Stimulated activated CD4-positive, alpha-beta T cell treated with anti-CD3 and anti-CD28 coated beads, Interleukin-4, amount 100 ng/mL, for 48 hours (primary cell): ENCODE data around the gene SLC26A8.
"Not testable (repeated sequence)": the region's sequence is repeated elsewhere in the genome, so short reads cannot be mapped to it uniquely, and the experiment has no call there.

Experiments used
- DNase-seq, 2 donors: peaks; one replicate each; pipeline ENCODE4 v3.0.0-alpha.2; 2020; ENCODE audit warnings: low read depth in 2 of 2

Gene SLC26A8

GRCh38 chr6:36015666-36016065 is 8.8 kb downstream of the SLC26A8 start:
- DNase-seq: no peak

GRCh38 chr6:36000451-36000850 is 24.0 kb downstream of the SLC26A8 start:
- no peak for DNase-seq

GRCh38 chr6:35993150-35993549 is 31.3 kb downstream of the SLC26A8 start:
- no peak for DNase-seq

DNA sequence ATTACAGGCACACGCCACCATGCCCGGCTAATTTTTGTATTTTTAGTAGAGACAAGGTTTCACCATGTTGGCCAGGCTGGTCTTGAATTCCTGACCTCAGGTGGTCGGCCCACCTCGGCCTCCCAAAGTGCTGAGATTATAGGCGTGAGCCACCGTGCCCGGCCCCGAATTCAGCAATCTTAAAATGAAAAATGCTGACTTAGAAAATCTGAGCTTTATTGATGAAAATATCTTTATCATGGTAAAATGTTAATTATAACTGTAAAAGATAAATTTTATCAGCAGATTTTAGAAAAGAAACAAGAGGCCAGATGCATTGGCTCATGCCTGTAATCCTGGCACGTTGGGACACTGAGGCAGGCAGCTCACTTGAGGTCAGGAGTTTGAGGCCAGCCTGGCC is 36.4 kb downstream of the SLC26A8 start:
- not testable (repeated sequence) for DNase-seq

GRCh38 chr6:35984701-35985100 is 39.7 kb downstream of the SLC26A8 start:
- DNase-seq: no peak

DNA sequence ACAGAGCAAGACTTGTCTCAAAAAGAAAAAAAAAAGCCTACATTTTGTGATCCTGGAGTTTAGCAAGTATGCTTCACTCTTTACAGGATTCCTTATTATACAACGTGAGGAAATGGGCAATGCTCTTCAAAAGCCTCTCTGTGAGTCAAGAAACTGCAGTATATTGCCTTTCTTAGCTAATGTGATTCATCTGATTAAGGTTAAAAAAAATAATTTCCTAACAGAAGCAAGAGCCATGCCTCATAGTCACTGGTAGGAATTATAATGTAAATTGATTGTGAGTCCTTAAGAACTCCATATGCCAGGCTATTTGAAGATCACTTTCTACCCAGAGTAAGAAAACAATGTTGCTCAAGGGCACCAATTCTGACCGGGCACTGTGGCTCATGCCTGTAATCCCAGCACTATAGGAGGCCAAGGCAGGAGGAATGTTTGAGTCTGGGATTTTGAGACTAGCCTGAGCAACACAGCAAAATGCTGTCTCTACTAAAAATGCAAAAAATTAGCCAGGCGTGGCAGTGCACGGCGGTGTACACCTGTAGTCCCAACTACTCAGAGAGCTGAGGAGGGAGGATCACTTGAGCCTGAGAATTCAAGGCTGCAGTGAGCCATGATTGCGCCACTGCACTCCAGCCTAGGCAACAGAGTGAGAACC is 43.3 kb downstream of the SLC26A8 start:
- no peak for DNase-seq

DNA sequence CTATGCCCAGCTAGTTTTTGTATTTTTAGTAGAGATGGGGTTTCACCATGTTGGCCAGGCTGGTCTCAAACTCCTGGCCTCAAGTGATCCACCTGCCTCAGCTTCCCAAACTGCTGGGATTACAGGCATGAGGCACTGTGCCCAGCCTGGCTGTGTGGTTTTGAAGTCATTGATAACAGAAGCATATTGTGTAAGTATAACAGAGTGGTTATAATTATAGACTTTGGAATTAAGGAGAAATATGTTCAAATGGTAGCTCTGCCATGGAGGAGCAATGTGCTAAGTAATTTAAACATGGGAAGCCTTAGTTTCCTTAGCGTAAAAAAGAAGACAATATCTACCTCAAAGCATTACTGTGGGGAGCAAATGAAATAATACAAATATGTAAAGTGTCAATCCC is 44.3 kb downstream of the SLC26A8 start:
- DNase-seq: not testable (repeated sequence)

- no peak for DNase-seq
Observed at GRCh38 chr6:35977308-35977707, 47.1 kb downstream of the SLC26A8 start.

DNA sequence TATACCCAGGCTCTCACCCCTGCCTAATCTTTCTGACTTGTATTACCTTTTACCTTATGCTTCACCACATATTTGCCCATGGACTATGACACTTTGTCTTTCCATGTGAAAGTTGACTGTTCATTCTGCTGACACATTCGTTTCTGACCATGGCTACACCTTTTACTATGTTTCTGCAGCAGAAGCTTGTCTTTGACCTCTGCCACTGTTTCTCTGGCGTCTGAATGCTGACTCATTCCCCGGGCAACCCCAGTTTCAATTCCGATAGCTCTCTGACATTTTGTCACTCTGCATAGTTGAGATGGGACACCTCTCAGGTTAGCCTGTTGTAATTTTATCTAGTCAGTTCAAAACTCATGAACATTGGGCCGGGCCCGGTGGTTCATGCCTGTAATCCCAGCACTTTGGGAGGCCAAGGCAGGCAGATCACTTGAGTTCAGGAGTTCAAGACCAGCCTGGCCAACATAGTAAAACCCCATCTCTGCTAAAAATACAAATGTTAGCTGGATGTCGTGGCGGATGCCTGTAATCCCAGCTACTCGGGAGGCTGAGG is 50.7 kb downstream of the SLC26A8 start:
- peak; percentile 8 to 23 for DNase-seq

- no peak for DNase-seq
Observed at GRCh38 chr6:35972471-35973367, 51.7 kb downstream of the SLC26A8 start.

- no peak for DNase-seq
Observed at GRCh38 chr6:35970181-35970580, 54.3 kb downstream of the SLC26A8 start.

- DNase-seq: no peak
Observed at GRCh38 chr6:35969646-35970045, 54.8 kb downstream of the SLC26A8 start.

GRCh38 chr6:35968821-35969220 is 55.6 kb downstream of the SLC26A8 start:
- no peak for DNase-seq

DNA sequence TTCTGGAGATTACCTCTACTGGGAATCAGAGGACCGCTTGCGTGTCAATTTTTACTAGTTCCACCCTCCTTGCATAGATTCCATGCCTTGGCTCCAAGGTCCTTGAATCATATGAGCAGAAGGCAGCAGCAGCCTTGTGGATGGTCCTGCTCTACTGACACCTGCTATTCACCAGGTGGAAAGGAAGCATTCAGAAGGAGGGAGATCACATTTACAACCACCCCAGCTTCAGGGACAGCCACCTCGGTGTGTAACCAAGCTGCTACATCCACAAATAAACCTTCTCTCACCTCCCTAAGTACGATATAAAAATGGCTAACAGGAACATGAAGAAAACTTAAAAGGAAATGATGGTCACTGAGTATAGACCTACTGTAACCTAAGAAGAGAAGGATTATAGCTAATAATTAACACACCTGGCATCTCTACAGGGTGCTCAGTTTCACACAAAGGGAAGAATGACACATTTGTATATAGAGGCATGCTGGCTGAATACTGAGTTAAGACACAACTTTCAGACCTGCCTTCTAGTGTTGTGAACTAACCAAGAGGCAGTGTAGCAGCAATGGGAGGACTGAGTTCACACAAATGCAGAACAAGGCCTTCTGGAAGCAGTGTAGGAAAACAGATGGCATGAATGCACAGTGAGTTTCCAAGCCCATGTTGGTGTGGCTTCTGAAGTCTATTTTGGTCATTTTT is 57.2 kb downstream of the SLC26A8 start:
- DNase-seq: no peak

DNA sequence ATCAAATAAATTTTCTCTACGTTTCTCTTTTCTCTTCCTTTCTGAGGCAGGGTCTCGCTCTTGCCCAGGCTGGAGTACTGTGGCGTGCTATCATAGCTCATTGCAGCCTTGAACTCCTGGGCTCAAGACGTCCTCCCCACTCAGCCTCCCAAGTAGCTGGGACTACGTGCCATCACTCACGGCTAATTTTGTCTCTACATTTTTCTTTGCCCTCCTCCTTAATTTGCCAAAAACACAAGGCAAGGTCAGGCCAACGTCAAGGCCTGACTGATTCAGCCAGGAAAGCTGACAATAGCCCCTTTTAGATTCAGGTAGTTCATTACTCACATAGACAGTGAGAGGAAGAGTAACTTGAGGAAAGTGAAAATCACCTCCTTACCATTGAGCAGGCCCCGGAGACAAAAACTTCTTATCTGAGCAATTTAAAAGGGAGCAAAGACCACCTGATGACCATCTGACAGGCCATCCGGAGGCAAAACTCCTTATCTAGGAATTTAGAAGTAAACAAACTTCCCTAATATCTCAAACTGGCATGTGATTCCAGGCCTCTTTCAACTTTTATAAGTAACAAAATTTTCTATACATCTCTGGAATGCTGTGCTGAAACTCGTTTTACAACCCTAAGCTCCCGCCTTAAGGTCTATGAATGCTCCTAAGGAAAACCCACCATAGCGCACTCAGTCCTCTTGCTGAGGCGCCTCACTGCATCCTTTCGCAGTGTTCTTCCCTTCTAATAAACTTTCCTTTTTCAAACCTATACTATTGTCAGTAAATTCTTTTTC is 61.5 kb downstream of the SLC26A8 start:
- no peak for DNase-seq

DNA sequence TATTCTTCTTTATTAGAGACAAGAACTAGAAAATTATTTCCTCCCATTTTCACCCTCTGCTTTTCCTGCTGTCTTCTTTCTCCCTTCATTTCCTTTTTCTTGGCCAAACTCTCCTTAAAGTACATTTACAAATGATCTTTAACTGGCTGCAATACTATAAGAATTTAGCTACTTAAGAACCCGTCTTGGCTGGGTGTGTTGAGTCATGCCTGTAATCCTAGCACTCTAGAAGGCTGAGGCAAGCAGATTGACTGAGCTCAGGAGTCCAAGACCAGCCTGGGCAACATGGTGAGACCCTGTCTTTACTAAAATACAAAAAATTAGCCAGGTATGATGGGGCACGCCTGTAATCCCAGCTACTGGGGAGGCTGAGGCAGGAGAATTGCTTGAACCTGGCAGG is 64.3 kb downstream of the SLC26A8 start:
- DNase-seq: no peak

DNA sequence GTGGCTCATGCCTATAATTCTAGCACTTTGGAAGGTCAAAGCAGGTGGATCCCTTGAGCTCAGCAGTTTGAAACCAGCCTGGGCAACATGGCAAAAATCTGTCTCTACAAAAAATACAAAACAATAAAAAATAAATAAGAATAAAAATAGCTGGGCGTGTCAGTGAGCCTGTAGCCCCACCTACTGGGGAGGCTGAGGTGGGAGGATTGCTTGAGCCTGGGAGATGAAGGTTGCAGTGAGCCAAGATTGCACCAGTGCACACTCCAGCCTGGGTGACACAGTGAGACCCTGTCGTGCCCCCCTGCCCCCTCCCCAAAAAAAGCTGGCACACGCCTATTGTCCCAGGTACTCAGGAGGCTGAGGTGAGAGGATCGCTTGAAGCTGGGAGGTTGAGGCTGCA is 68.5 kb downstream of the SLC26A8 start:
- no peak for DNase-seq

DNA sequence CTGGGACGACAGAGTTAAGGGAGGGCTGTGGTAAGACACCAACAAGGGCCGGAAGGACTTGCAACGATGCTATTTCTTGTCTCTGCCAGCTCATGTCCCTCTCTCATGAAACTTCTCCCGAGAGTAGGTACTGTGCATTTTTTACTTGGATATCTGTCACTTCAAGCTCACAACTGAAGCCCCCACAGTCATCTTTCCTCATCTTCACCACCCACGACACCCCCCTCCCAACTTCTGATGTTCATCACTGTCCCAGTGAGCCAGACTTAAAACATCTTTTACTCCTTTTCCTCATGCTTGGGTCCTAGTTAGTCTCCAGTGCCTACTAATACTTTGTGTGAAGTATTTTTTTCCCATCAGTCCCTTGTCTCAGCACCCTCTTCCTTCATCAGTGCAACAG is 68.9 kb downstream of the SLC26A8 start:
- DNase-seq: no peak

GRCh38 chr6:35955071-35955470 is 69.4 kb downstream of the SLC26A8 start:
- DNase-seq: no peak

DNA sequence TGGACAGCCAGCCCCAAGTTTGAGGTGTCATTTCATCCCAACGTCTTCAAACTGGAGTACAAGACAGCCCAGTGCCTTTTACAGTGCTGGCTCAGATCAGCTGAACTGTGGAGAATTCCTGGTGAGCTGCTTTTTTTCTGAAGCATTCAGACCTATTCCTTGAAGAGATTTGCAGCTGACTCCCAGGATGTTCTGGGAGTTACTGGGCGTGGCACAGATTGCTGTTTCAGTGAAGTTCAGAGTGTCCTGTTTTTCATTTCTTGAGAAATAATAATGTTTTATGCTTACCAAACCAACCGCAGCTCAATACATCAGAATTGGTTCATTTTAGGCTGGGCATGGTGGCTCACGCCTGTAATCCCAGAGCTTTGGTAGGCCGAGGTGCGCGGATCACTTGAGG is 70.1 kb downstream of the SLC26A8 start:
- no peak for DNase-seq

GRCh38 chr6:35948725-35949124 is 75.7 kb downstream of the SLC26A8 start:
- no peak for DNase-seq

- DNase-seq: no peak
Observed at GRCh38 chr6:35945650-35946025, 78.8 kb downstream of the SLC26A8 start.
